ENCODE measurements around the gene CACNA1I.

CACNA1I gene

GRCh38 chr22:39574779-39575551, 4.4 kb downstream of the CACNA1I start:
- no peak for TF ChIP-seq POLR2AphosphoS5 (IDR thresholded peaks at IDR 0.05; ENCODE audit: low read depth, low read length)
- TF ChIP-seq POLR2A (IDR thresholded peaks at IDR 0.05; ENCODE audit: low read depth, low read length), result no peak
- no peak for TF ChIP-seq TAF1 (IDR thresholded peaks at IDR 0.05; ENCODE audit: borderline replicate concordance, low read depth, low read length)
- FAIRE-seq, result no peak

GRCh38 chr22:39575552-39575825, 4.9 kb downstream of the CACNA1I start:
- TF ChIP-seq POLR2AphosphoS5 (IDR thresholded peaks at IDR 0.05; ENCODE audit: low read depth, low read length) (no peak), TAF1 (IDR thresholded peaks at IDR 0.05; ENCODE audit: borderline replicate concordance, low read depth, low read length) (no peak), POLR2A (IDR thresholded peaks at IDR 0.05; ENCODE audit: low read depth, low read length) (no peak)
- FAIRE-seq (no peak), DNase-seq (ENCODE audit: insufficient read length) (no peak)

More at GRCh38 chr22:39574779-39575551, 4.4 kb downstream of the CACNA1I start:
- no peak for DNase-seq (ENCODE audit: insufficient read length)

DNA sequence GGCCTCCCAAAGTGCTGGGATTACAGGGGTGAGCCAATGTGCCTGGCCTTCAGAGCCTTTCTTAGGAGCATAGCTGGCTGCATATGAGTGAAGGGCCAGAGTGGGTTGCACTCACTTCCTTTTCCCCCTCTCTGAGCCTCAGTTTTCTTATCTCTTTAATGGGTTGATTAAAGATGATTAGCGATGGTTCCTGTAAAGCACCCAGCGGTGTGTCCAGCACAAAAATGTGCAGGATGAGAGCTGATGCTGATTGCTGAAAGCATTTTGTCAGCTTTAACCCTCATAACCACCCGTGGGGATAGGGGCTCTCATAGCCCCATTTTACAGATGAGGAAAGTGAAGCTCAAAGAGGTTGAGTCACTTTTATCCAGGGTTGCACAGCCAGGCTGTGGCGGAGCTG, 5.5 kb downstream of the CACNA1I start:
- FAIRE-seq (no peak), DNase-seq (ENCODE audit: insufficient read length) (no peak)
- TF ChIP-seq TAF1 (IDR thresholded peaks at IDR 0.05; ENCODE audit: borderline replicate concordance, low read depth, low read length), result no peak
- no peak for TF ChIP-seq POLR2A (IDR thresholded peaks at IDR 0.05; ENCODE audit: low read depth, low read length)
- no peak for TF ChIP-seq POLR2AphosphoS5 (IDR thresholded peaks at IDR 0.05; ENCODE audit: low read depth, low read length)

- FAIRE-seq (no peak), DNase-seq (ENCODE audit: insufficient read length) (no peak)
- TF ChIP-seq POLR2AphosphoS5 (IDR thresholded peaks at IDR 0.05; ENCODE audit: low read depth, low read length), result no peak
- TF ChIP-seq POLR2A (IDR thresholded peaks at IDR 0.05; ENCODE audit: low read depth, low read length), result no peak
These were observed 6.8 kb downstream of the CACNA1I start for GRCh38 chr22:39577366-39577765.

DNA sequence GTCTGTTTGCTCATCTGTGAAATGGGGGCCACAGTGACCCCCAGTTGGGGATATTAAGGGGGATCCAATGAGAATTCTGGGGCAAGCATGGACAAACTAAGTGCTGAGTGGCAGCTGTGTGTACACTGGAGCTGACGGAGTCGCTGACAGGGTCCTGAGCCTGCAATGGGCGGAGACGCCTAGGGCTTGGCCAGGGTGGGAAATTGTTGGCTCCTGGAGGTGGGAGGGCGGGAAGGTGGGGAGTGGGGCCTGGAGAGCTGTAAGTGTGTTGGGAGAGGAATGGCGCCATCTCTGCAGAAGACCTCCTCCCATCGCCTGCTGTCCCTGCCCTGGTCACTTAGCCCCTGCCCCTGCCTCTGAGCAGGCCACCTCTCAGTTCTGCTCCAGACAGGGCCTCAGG, 7.3 kb downstream of the CACNA1I start:
- no peak for FAIRE-seq
- TF ChIP-seq POLR2AphosphoS5 (IDR thresholded peaks at IDR 0.05; ENCODE audit: low read depth, low read length) (no peak), POLR2A (IDR thresholded peaks at IDR 0.05; ENCODE audit: low read depth, low read length) (no peak), TAF1 (IDR thresholded peaks at IDR 0.05; ENCODE audit: borderline replicate concordance, low read depth, low read length) (no peak)
- no peak for DNase-seq (ENCODE audit: insufficient read length)

GRCh38 chr22:39580006-39580441, 9.5 kb downstream of the CACNA1I start:
- TF ChIP-seq POLR2A (IDR thresholded peaks at IDR 0.05; ENCODE audit: low read depth, low read length), result no peak
- TF ChIP-seq POLR2AphosphoS5 (IDR thresholded peaks at IDR 0.05; ENCODE audit: low read depth, low read length), result no peak
- TF ChIP-seq TAF1 (IDR thresholded peaks at IDR 0.05; ENCODE audit: borderline replicate concordance, low read depth, low read length), result no peak
- no peak for DNase-seq (ENCODE audit: insufficient read length)
- FAIRE-seq, result no peak

DNA sequence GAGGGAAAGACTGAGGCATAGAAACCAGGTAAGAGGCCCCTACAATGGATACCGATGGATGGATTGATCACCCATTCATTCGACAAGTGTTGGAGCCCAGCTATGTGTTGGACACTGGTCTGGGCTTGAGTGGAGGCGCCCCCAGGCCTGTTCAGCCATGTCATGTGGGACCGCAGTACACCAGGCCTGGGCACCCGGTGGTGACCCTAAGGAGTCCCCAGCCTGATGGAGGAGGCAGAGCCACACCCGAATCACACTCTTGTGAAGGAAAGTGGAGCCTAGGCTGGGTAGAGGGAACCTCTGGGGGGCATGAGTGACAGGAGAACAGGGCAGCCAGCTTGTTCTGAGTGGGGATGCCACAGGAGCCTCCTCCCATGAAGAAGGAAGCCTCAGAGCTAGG, 10.2 kb downstream of the CACNA1I start:
- no peak for DNase-seq (ENCODE audit: insufficient read length)
- no peak for FAIRE-seq
- no peak for TF ChIP-seq TAF1 (IDR thresholded peaks at IDR 0.05; ENCODE audit: borderline replicate concordance, low read depth, low read length)
- TF ChIP-seq POLR2A (IDR thresholded peaks at IDR 0.05; ENCODE audit: low read depth, low read length), result no peak
- TF ChIP-seq POLR2AphosphoS5 (IDR thresholded peaks at IDR 0.05; ENCODE audit: low read depth, low read length), result no peak

- DNase-seq (ENCODE audit: insufficient read length) (no peak), FAIRE-seq (no peak)
- TF ChIP-seq POLR2A (IDR thresholded peaks at IDR 0.05; ENCODE audit: low read depth, low read length) (no peak), TAF1 (IDR thresholded peaks at IDR 0.05; ENCODE audit: borderline replicate concordance, low read depth, low read length) (no peak), POLR2AphosphoS5 (IDR thresholded peaks at IDR 0.05; ENCODE audit: low read depth, low read length) (no peak)
These were observed 10.8 kb downstream of the CACNA1I start for GRCh38 chr22:39581303-39581702.

DNA sequence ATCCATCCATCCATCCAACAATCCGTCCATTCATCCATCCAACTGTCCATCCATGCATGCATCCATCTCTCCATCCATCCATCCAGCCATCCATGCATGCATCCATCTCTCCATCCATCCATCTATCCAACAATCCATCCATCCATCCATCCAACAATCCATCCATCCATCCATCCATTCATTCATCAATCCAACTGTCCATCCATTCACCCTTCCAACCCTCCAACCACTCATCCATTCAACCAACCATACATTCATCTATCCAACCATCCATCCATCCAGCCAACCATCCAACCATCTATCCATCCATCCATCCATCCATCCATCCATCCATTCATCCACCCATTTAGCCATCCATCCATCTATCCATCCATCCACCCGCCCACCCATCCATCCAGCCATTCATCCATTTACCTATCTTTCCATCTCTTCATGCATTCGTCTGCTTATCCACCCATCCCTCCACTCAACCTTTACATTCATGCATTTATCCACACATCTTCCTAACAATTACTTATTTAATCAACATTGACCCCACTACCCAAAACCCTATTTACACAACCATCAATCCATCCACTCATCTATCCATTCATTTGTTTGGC, 12.6 kb downstream of the CACNA1I start:
- FAIRE-seq (no peak), DNase-seq (ENCODE audit: insufficient read length) (no peak)
- TF ChIP-seq POLR2A (IDR thresholded peaks at IDR 0.05; ENCODE audit: low read depth, low read length) (no peak), POLR2AphosphoS5 (IDR thresholded peaks at IDR 0.05; ENCODE audit: low read depth, low read length) (no peak), TAF1 (IDR thresholded peaks at IDR 0.05; ENCODE audit: borderline replicate concordance, low read depth, low read length) (no peak)

DNA sequence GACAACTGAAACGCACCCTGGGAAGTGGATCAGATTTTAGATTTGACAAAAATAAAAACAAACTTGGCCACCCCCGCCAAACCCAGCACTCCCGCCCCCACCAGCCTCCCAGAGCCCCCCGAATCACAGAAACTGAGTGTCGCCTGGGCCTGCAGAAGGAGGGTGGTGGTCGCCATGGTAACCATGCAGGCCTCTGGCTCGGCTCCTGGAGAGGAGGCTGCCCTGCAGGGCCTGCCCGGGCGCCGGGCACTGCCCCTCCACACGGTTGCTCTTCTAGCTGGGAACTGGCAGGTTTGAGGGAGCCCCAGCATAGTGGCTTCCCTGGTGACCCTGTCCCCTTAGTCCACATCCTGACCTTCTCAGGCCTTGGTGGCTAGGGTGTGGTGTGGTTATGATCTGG, 19.3 kb downstream of the CACNA1I start:
- TF ChIP-seq TAF1 (IDR thresholded peaks at IDR 0.05; ENCODE audit: borderline replicate concordance, low read depth, low read length) (no peak), POLR2A (IDR thresholded peaks at IDR 0.05; ENCODE audit: low read depth, low read length) (no peak), POLR2AphosphoS5 (IDR thresholded peaks at IDR 0.05; ENCODE audit: low read depth, low read length) (no peak)
- no peak for FAIRE-seq
- no peak for DNase-seq (ENCODE audit: insufficient read length)

DNA sequence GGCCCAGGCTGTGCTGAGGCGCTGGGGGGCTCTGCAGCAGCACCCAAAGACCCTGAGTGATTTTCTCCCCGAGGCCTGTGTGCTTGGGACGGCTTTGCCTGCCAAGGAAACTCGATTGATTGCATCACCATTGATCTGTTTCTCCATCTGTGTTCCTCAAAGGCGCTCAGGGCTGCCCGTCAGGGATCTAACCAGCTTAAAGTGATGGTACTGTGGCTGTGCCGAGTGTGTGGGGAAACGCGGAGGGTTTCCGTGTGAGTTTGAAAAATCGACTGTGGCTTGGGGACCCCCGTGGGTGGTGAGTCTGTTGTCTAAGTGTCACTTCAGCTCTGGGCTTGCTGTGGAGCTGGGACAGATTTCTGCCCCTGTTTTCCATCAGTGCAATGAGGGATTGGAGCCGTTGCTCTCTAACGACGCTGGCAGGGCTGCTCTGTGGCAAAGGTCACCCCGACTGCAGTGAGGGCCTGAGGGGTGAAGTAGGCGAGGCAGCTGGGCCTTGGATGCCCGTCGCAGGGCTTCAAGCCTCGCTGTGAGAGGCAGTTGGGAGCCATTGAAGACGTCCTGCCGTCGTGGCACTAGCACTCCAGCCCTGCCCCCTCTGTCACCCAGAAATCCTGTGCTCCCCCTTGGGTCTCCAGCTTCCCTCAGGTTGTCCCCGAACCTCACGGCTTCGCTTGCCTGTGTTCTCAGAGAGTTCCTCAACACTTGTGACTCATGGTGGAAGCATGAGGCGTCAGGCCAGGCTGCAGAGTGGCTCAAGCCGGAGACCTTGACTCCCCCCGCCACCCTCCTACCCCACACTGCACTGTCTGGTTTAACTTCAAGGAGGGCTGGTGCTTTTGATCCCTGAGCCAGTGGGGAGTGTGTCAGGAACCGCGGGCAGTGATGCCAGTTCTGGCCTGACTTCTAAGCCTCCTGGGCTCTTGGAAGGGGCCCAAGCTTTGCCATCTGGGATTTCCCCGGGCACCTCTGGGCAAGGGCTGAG, 21.8 kb downstream of the CACNA1I start:
- DNase-seq (ENCODE audit: insufficient read length), result no peak
- TF ChIP-seq POLR2A (IDR thresholded peaks at IDR 0.05; ENCODE audit: low read depth, low read length), result no peak
- TF ChIP-seq TAF1 (IDR thresholded peaks at IDR 0.05; ENCODE audit: borderline replicate concordance, low read depth, low read length), result no peak
- no peak for TF ChIP-seq POLR2AphosphoS5 (IDR thresholded peaks at IDR 0.05; ENCODE audit: low read depth, low read length)
- FAIRE-seq, result no peak
